ENCODE data around the gene ADAMTS17.

The ADAMTS17 gene

GRCh38 chr15:99974246-99974645, 367.5 kb downstream of the ADAMTS17 start:
- Histone ChIP-seq H3K4me1 (ENCODE audit: control insufficient read depth, insufficient read depth, low read length) (peaks cover 11% of the 10 kb centered on the region), H3K36me3 (ENCODE audit: control insufficient read depth, insufficient read depth, low read length) (no peaks in the 10 kb centered on the region), H3K4me3 (ENCODE audit: low read depth, low read length) (no peak overlapping the region), H3K27me3 (ENCODE audit: control insufficient read depth, insufficient read depth, low read length) (no peaks in the 10 kb centered on the region), H3K27ac (ENCODE audit: low read depth, low read length) (no peak overlapping the region), H3K9ac (ENCODE audit: low read length) (no peak overlapping the region), H3K9me3 (ENCODE audit: control insufficient read depth, insufficient read depth, low read depth, low read length) (no peaks in the 10 kb centered on the region)

DNA sequence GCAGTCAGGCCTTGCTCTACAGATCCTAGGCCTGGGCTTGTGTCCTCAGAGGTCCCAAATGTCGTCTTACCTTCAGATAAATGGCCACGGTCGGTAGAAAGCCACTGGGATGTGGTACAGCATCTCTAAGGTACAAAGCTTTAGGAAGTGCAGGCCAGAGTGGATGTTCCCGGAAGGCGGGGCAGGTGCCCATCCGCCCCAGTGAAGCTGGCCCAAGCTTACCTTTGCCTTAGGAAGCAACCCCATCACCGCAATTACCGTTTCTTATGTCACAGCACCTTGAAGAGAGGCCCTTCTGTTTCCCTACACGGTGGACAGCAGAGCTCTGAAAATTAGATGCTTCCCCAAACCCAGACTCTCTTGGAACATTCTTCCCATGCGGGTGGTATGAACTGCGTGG, 368.4 kb downstream of the ADAMTS17 start:
- H3K9me3 ChIP-seq (ENCODE audit: control insufficient read depth, insufficient read depth, low read depth, low read length): no peaks in the 10 kb centered on the region
- no peak overlapping the region for H3K27ac ChIP-seq (ENCODE audit: low read depth, low read length)
- no peaks in the 10 kb centered on the region for H3K27me3 ChIP-seq (ENCODE audit: control insufficient read depth, insufficient read depth, low read length)
- no peaks in the 10 kb centered on the region for H3K36me3 ChIP-seq (ENCODE audit: control insufficient read depth, insufficient read depth, low read length)
- H3K4me1 ChIP-seq (ENCODE audit: control insufficient read depth, insufficient read depth, low read length): peaks cover 11% of the 10 kb centered on the region; the same call in 1 of the 2 replicates
- no peak overlapping the region for H3K9ac ChIP-seq (ENCODE audit: low read length)
- no peak overlapping the region for H3K4me3 ChIP-seq (ENCODE audit: low read depth, low read length)

DNA sequence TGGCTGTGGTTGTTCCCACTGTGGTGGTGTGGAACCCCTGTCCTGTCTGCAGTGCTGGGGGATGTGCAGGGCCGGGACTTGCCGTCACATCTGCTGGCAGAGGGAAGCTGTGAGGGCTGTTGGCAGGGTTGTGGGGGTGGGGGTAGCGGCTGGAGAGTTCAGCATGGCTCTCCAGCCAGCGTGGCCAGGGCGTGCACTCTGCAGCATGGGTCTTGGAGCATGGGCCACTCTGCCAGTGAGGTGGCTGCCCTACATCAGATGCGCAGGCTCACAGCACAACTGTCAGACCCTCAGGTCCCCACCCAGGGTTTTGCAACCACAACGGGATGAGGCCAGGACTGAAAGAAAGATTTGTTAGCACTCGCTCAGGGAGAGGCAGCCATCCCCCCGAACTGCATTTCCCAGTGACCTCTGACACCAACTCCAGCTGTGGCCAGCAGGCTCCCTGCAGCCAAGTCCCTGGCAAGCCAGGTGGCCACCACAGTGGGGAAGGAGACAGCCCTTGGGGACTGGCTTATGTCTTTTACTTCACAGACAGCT, 370.8 kb downstream of the ADAMTS17 start:
- Histone ChIP-seq H3K9me3 (ENCODE audit: control insufficient read depth, insufficient read depth, low read depth, low read length) (no peaks in the 10 kb centered on the region), H3K9ac (ENCODE audit: low read length) (no peak overlapping the region), H3K4me1 (ENCODE audit: control insufficient read depth, insufficient read depth, low read length) (peaks cover 5% of the 10 kb centered on the region; the same call in 1 of the 2 replicates), H3K27ac (ENCODE audit: low read depth, low read length) (no peak overlapping the region), H3K36me3 (ENCODE audit: control insufficient read depth, insufficient read depth, low read length) (no peaks in the 10 kb centered on the region), H3K4me3 (ENCODE audit: low read depth, low read length) (no peak overlapping the region), H3K27me3 (ENCODE audit: control insufficient read depth, insufficient read depth, low read length) (no peaks in the 10 kb centered on the region)

DNA sequence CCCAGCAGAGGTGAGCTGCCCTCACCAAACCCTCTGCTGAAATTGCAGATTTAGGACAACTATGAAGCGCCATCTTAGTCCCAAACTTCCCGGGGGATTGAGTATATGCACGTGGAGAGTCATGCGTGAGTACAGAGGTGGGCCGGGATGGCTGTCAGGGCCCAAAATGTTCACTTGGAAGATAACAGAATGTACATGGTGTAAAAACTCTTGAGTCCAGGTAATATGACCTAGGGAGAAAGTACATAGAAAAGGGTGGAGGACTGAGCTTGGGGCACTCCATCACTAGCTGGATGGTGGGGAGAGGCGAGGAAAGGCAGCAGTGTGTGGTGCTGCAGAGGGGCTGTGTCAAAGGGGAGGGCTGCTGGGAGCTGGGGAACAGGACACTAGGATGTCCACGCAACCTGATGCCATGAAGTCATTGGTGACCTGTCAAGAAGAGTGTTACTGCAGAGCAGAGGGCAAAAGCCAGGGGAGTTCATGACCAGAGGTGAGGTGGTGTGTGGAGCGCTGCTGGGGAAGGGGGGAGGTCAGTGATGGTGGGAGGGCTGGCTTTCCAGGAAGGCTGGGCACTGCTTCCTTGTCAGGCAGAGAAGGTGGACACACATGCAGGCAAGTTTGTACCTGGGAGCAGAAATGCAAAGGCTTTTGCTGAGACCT, 372.4 kb downstream of the ADAMTS17 start:
- no peaks in the 10 kb centered on the region for H3K27me3 ChIP-seq (ENCODE audit: control insufficient read depth, insufficient read depth, low read length)
- H3K9ac ChIP-seq (ENCODE audit: low read length): no peak overlapping the region
- no peaks in the 10 kb centered on the region for H3K9me3 ChIP-seq (ENCODE audit: control insufficient read depth, insufficient read depth, low read depth, low read length)
- no peaks in the 10 kb centered on the region; the same call in 1 of the 2 replicates for H3K4me1 ChIP-seq (ENCODE audit: control insufficient read depth, insufficient read depth, low read length)
- no peak overlapping the region for H3K27ac ChIP-seq (ENCODE audit: low read depth, low read length)
- no peak overlapping the region for H3K4me3 ChIP-seq (ENCODE audit: low read depth, low read length)
- no peaks in the 10 kb centered on the region for H3K36me3 ChIP-seq (ENCODE audit: control insufficient read depth, insufficient read depth, low read length)

GRCh38 chr15:99967841-99968371, 373.9 kb downstream of the ADAMTS17 start:
- Histone ChIP-seq H3K27me3 (ENCODE audit: control insufficient read depth, insufficient read depth, low read length) (no peaks in the 10 kb centered on the region), H3K9ac (ENCODE audit: low read length) (no peak overlapping the region), H3K36me3 (ENCODE audit: control insufficient read depth, insufficient read depth, low read length) (no peaks in the 10 kb centered on the region), H3K4me3 (ENCODE audit: low read depth, low read length) (no peak overlapping the region), H3K4me1 (ENCODE audit: control insufficient read depth, insufficient read depth, low read length) (no peaks in the 10 kb centered on the region; the same call in 1 of the 2 replicates), H3K9me3 (ENCODE audit: control insufficient read depth, insufficient read depth, low read depth, low read length) (peaks cover 2% of the 10 kb centered on the region; the same call in 1 of the 2 replicates), H3K27ac (ENCODE audit: low read depth, low read length) (no peak overlapping the region)

- no peak overlapping the region for H3K4me3 ChIP-seq (ENCODE audit: low read depth, low read length)
- no peak overlapping the region for H3K9ac ChIP-seq (ENCODE audit: low read length)
- no peaks in the 10 kb centered on the region; the same call in 1 of the 2 replicates for H3K4me1 ChIP-seq (ENCODE audit: control insufficient read depth, insufficient read depth, low read length)
- no peaks in the 10 kb centered on the region for H3K27me3 ChIP-seq (ENCODE audit: control insufficient read depth, insufficient read depth, low read length)
- no peaks in the 10 kb centered on the region for H3K36me3 ChIP-seq (ENCODE audit: control insufficient read depth, insufficient read depth, low read length)
- H3K9me3 ChIP-seq (ENCODE audit: control insufficient read depth, insufficient read depth, low read depth, low read length): peaks cover 2% of the 10 kb centered on the region; the same call in 1 of the 2 replicates
- H3K27ac ChIP-seq (ENCODE audit: low read depth, low read length): no peak overlapping the region
Observed at GRCh38 chr15:99966815-99967214, 375.0 kb downstream of the ADAMTS17 start.

- Histone ChIP-seq H3K4me1 (ENCODE audit: control insufficient read depth, insufficient read depth, low read length) (no peaks in the 10 kb centered on the region), H3K27ac (ENCODE audit: low read depth, low read length) (no peak overlapping the region), H3K36me3 (ENCODE audit: control insufficient read depth, insufficient read depth, low read length) (no peaks in the 10 kb centered on the region), H3K27me3 (ENCODE audit: control insufficient read depth, insufficient read depth, low read length) (no peaks in the 10 kb centered on the region), H3K9ac (ENCODE audit: low read length) (no peak overlapping the region), H3K9me3 (ENCODE audit: control insufficient read depth, insufficient read depth, low read depth, low read length) (peaks cover 2% of the 10 kb centered on the region; the same call in 1 of the 2 replicates), H3K4me3 (ENCODE audit: low read depth, low read length) (no peak overlapping the region)
Observed at GRCh38 chr15:99965376-99965775, 376.4 kb downstream of the ADAMTS17 start.

DNA sequence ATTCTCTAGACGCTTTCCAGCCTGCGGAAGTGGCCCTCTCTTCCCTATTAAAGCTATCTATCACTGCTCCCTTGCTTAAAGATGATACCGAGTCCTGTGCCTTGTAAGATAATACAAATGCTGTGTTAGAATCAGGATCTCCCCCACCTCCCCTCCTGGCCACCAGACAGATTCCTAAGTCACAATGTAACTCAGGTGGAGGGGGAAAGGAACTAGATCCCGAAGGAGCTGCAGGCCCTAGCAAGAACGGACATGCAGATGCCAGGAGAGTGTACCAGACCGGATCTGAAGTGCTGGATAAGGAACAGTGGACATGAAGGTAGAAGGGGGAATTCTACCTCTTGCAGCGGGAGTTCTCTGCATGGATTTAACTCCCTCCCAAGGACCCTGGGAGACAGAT, 377.8 kb downstream of the ADAMTS17 start:
- H3K27ac ChIP-seq (ENCODE audit: low read depth, low read length): no peak overlapping the region
- no peaks in the 10 kb centered on the region for H3K36me3 ChIP-seq (ENCODE audit: control insufficient read depth, insufficient read depth, low read length)
- H3K27me3 ChIP-seq (ENCODE audit: control insufficient read depth, insufficient read depth, low read length): no peaks in the 10 kb centered on the region
- H3K4me3 ChIP-seq (ENCODE audit: low read depth, low read length): no peak overlapping the region
- H3K9ac ChIP-seq (ENCODE audit: low read length): no peak overlapping the region
- H3K9me3 ChIP-seq (ENCODE audit: control insufficient read depth, insufficient read depth, low read depth, low read length): peaks cover 2% of the 10 kb centered on the region; the same call in 1 of the 2 replicates
- no peaks in the 10 kb centered on the region for H3K4me1 ChIP-seq (ENCODE audit: control insufficient read depth, insufficient read depth, low read length)

- no peak overlapping the region for H3K27ac ChIP-seq (ENCODE audit: low read depth, low read length)
- no peak overlapping the region for H3K4me3 ChIP-seq (ENCODE audit: low read depth, low read length)
- no peak overlapping the region for H3K9ac ChIP-seq (ENCODE audit: low read length)
- peaks cover 2% of the 10 kb centered on the region; the same call in 1 of the 2 replicates for H3K9me3 ChIP-seq (ENCODE audit: control insufficient read depth, insufficient read depth, low read depth, low read length)
- no peaks in the 10 kb centered on the region for H3K4me1 ChIP-seq (ENCODE audit: control insufficient read depth, insufficient read depth, low read length)
- H3K36me3 ChIP-seq (ENCODE audit: control insufficient read depth, insufficient read depth, low read length): no peaks in the 10 kb centered on the region
- H3K27me3 ChIP-seq (ENCODE audit: control insufficient read depth, insufficient read depth, low read length): no peaks in the 10 kb centered on the region
Observed at GRCh38 chr15:99963096-99963825, 378.5 kb downstream of the ADAMTS17 start.

DNA sequence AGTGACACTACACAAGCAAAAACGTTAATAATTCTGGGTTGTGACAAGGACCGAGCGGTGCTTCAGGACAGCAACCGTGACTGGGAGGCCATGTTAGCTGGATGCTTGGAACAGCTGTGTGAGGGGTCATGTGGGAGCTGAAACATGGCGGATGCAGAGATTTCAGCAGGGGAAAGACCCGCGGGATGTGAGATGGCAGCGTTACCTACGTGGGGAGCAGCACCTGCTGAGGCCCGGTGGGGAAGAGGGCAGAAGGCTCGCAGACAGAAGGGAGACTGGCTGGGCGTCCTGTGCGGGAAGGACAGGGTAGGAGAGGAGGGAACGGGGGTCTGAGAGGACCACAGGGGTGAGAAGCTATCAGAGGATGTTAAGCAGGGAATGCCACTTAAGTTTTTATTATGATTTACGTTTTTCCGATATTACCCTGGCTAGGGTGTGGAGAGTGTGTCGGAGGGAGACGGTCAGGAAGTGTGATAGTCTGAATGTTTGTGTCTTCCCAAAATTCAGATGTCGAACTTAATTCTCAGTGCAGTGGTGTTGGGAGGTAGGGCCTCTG, 379.7 kb downstream of the ADAMTS17 start:
- Histone ChIP-seq H3K36me3 (ENCODE audit: control insufficient read depth, insufficient read depth, low read length) (no peaks in the 10 kb centered on the region), H3K27ac (ENCODE audit: low read depth, low read length) (no peak overlapping the region), H3K4me1 (ENCODE audit: control insufficient read depth, insufficient read depth, low read length) (no peaks in the 10 kb centered on the region), H3K9ac (ENCODE audit: low read length) (no peak overlapping the region), H3K27me3 (ENCODE audit: control insufficient read depth, insufficient read depth, low read length) (no peaks in the 10 kb centered on the region), H3K9me3 (ENCODE audit: control insufficient read depth, insufficient read depth, low read depth, low read length) (peaks cover 2% of the 10 kb centered on the region; the same call in 1 of the 2 replicates), H3K4me3 (ENCODE audit: low read depth, low read length) (no peak overlapping the region)

All from HUES6 (cell line).